ENCODE data around the gene HRCT1.
"Not testable (repeated sequence)": the region's sequence is repeated elsewhere in the genome, so short reads cannot be mapped to it uniquely, and the experiment has no call there.

The HRCT1 gene

DNA sequence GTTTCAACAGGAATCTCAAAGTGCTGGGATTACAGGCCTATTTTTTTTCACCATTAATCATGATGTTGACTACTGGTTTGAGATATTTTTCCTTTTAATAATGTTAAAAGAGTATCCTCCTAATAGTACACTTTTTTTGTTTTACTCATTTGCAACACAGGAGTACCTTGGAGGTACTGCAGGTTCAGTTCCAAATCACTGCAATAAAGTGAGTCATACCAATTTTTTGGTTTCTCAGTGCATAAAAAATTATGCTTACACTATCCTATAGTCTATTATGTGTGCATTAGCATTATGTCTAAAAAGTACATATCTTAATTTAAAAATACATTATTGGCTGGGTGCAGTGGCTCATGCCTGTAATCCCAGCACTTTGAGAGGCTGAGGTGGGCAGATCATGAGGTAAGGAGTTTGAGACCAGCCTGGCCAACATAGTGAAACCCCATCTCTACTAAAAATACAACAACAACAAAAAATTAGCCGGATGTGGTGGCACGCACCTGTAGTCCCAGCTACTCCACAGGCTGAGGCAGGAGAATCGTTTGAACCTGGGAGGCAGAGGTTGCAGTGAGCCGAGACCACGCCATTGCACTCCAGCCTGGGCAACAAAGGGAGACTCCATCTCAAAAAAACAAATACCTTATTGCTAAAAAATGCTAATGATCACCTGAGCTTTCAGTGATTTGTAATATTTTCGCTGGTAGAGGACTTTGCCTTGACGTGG is 8.5 kb upstream of the HRCT1 start:
- not testable (repeated sequence) for DNase-seq

DNA sequence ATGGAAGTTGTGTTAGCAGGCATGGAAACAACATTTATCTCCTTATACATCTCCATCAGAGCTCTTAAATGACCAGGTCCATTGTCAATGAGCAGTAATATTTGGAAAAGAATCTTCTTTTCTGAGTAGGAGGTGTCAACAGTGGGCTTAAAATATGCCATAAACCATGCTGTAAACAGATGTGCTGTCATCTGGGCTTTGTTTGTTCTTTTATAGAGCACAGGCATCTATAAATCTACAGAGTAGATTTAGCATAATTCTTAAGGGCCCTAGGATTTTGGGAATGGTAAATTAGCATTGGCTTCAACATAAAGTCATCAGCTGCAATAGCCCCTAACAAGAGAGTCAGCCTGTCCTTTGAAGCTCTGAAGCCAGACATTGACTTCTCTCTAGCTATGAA is 7.7 kb upstream of the HRCT1 start:
- DNase-seq = no peak

DNA sequence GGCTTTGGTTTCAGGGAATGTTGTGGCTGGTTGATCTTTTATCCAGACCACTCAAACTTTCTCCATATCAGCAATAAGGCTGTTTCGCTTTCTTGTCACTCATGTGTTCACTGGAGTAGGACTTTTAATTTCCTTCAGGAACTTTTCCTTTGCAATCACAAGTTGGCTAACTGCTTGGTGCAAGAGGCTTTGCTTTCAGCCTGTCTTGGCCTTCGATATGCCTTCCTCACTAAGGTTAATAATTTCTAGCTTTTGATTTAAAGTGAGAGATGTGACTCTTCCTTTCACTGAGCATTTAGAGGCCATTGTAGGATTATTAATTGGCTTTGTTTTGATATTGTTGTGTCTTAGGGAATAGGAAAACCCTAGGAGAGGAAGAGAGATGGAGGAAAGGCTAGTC is 7.0 kb upstream of the HRCT1 start:
- no peak for DNase-seq

DNA sequence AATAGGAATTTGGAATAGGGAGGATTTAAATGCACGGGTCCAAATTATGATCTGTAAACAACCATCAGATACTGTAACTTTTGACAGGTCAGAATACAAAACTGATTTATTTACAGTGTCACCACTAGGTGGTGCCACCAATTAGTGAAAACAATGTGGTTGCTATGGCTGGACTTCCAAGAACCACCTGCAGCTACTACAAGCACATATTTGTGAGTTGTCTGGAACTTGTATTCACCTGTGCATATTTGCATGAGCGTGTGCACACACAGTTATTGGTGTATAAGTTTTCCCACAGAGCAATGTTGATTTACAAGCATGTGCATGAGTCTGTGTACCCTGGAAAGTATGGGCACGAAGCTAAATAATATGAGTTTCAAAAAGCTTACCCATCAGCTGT is 3.0 kb upstream of the HRCT1 start:
- no peak for DNase-seq

DNA sequence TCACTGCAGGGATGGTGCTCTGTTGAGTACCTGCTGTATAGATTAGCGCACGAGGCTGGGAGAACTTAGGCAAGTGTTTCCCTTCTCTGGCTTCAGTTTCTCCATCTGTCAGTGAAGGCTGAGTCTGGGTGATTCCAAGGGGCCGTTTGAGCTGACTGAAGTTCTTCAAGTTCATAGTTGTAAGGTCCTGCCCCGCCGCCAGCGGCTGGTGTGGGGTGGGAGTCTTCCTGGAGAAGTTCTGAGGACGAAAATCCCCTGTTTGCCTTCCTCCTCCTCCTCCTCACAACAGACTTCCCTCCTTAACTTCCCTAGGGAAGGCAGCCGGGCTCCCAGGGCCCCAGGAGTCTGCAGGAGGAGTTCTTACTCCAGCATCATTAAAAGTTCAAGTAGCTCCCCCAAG is 1.7 kb upstream of the HRCT1 start:
- no peak for DNase-seq

DNA sequence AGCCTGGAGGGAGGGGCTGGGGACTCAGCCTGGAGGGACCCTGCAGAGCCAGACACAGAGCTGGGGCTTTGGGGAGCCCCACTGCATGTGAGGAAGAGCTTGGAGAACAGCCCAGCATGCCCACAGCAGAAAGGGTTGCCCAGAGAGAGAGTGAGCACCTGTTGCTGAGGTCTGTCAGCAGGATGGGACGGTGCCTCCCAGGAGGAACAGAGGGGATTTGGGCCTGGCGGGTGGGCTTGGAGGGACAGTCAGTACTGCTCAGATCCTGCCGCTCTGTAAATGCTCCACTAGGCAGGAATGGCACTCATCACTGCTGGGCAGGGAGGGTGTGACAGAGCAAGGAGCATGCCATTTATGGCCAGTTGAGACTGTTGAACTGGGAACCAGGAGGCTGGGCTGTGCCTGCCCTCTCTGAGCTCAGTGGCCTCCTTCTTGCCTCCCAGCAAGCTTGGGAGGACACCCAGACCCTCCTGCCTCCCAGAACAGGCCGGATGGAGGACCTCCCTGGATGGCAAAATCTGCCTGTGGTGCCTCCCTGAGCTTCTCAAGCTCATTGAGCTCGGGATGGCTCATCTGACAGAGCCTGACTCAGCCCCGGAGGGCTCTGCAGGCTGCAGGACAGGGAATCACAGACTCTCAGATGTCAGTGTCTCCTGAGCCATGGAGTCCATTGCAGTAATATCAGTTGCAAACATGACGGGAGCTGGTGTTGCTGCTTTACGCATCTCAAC is 786 bp upstream of the HRCT1 start:
- DNase-seq = no peak

DNA sequence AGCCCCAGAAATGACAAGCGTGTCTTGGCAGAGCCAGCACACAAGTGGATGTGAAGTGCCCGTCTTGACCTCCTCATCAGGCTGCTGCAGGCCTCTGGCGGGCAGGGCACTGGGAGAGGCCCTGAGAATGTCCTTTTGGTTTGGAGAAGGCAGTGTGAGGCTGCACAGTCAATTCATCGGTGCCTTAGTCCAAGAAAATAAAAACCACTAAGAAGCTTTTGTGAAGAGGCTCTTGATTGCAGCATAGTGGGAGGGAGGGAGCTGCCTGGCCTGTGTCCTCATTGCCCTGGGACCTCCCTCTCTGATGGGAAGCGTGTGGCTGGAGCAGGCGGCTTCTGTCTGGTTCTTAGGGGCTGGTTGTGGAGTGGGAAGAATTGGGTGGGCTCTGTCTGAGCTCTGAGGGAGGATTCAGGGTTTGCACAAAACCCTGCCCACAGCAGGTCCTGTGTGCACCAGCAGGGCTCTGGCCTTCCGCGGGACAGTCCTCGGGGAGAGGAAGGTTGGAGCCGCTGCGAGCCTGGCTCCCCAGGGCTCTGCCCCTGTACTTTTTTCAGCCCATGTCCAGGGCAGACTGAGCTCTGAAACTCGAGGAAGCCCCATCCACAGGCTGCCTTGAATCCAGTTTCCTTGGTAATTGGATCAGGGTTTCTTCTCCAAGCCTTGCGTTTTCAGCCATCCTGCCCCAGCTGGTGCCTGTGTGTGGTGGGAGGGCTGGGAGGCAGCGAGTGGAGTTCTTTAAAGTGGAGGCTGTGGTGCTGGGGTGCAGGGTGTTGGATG is 1.1 kb downstream of the HRCT1 start:
- DNase-seq = no peak

DNA sequence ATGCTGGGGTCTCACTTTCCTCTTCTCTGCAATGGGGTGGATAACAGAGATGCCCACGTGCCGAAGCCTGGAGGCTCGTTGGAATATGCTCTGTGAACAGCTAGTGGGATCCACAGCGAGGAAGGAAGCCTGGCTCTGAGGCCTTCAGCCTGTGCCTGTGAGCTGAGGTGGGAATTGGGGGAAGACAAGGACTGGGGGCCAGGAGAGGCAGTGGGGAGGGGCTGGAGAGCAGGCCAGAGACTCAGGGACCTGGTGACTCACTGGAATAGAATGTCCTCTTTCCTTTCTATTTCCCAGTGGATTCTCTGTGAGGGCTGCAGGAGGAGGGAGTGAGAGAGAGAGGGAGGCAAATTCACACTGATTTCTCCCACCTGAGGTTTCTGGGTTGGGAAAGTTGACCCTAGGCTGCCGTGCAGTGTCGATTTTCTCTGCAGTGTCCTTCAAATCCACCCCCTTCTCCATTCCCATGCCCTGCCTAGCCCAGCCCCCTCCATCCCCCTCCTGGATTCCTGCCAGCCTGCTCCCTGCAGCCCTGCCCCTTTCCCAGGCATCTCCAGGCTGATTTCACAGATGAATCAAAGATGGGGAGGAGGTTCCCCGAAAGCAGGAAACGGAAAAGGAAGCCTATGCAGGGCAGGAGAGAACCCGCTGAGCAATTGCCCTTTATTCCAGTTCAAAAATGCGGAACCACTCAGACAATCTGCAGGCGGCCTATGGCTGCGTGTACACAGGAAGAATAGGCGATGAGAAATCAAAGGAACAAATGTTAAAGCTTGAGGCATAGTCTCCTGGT is 1.9 kb downstream of the HRCT1 start:
- DNase-seq = no peak

DNA sequence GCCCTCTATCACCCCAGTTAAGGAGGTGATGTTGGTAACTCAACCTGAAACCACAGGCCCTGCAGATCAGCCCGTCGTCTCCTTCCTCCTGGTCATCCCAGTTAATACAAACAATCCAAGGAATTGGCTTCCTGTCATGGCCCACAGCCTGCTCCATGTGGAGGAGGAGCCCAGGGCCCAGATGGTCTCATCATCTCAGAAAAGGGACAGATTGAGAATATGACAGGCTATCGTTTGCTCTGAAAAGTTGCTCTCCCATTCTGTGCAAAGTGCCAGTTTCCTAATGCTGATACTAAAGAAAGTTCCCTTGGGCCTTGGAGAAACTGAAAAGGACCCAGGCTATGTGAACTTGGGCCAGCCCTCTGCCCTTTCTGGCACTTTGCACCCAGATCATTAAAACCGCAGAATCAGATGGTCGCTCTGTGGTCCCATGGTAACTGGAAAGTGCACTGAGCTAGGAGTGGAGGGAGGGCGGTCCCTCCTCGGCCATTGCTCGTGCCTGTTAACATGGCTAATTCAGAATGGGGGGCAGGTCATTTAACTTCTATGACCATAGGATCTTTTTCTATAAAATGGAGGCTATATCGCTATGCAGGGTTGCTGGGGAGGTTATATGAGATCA is 2.6 kb downstream of the HRCT1 start:
- no peak for DNase-seq

DNA sequence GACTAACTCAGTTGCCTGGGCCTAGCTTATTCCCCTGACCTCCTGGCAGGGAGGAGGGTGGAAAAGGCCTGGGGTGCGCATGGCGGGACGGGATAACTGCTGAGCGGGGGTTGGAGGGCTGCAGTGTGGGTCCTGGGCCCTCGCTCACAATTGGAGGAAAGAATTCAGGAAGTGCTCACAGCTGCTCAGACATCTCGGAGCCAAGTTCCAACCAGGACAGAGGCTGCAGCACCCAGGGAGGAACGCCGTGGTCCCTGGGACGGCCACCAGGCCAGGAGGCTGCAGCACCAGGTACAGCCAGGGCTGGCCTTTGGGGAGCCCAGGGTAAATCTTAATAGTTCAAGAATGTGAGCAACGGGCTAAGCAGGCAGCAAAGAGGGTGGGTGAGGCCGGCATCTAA is 3.3 kb downstream of the HRCT1 start, which contains the start of gene SPAAR:
Gene SPAAR (plus strand): TSS at position 217 of the 400 bp plus-strand sequence. CDS start 974 bp downstream, outside the sequence.
- DNase-seq = no peak

DNA sequence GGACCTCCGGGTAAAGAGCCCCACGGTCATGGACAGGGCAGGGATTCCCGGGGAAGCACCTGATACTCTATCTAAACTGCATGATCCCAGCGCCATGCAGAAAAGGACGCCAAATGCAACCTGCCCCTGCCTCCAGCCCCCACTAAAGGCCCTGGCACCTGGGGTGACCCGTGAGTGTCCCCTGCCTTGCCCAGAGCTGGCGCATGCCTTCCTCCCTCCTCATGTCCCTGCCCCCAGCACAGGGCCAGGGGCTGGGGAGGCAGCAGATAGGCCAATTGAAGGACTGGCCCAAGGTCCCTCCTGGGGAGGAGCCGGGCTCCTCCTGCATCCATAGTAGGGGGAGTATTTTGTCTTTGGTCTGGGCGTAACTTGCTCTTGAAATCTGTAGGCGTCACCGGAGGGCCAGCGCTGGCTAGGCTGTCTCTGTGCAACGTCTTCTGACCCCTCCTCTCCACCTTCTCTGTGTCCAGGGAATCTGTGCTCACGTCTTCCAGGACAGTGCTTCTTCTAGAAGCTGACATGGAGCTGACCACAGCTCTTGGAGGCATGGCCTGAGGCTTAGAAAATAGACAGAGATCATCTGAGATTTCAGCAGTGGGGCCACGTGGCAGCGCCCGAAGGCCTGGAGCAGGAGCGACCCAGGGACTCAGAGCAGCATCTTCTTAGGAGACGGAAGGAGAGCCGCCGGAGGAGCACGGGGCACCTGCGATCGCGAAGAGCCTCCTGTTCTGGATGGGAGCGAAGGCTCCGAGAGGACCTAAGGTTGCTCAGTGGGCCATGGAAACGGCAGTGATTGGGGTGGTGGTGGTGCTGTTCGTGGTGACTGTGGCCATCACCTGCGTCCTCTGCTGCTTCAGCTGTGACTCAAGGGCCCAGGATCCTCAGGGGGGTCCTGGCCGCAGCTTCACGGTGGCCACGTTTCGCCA is 3.9 kb downstream of the HRCT1 start:
- no peak for DNase-seq

DNA sequence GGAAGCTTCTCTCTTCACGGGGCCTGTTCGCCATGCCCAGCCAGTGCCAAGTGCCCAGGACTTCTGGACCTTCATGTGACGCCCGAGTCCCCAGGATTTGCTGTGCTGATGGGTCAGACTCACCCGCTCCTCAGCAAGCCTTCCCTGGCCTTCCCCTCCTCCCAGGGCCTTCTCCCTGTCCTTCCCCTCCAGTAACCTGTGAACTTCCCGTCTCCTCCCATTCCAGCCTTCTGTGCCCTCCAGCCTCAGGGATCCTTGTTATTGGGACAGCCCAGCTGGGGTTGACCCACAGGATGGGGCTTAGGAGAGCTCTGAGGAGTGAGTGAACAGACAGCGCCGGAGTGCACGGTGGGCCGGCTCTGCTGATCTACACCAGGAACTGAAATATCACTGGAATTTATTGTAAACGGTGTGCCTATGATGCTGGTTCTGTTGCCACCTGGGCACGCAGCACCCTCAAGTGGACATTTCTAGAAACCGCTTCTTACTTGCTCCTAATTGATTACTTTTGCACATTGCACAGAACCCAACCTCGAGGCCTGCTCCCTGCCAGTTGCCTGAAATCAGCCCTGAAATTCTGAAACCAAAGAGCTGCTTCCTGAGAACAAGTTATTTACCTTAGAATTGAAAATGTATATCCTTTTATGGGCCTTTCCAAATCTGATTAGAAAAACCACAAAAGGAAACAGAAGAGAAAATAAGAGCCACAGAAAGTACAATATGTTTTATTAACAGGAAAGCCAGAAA is 4.8 kb downstream of the HRCT1 start:
- no peak for DNase-seq

DNA sequence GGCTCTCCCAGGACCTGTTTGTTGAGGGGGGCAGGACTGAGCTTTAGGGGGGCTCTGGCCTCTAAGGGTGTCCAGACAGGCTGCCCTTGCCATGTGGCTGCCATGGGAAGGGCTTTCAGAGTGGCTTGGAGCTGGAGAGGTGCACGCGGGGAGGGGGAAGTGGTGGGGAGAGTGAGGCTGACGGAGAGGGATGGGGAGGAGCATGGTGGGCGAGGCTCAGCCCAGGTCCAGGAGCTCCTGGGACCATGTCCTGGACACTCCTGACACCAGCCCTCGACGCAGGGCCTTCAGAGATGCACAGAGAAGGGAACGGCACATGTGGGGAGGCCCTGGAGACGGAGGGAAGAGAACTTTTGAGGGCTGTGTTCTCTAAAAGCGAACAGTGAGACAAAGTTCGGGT is 5.7 kb downstream of the HRCT1 start:
- no peak for DNase-seq

DNA sequence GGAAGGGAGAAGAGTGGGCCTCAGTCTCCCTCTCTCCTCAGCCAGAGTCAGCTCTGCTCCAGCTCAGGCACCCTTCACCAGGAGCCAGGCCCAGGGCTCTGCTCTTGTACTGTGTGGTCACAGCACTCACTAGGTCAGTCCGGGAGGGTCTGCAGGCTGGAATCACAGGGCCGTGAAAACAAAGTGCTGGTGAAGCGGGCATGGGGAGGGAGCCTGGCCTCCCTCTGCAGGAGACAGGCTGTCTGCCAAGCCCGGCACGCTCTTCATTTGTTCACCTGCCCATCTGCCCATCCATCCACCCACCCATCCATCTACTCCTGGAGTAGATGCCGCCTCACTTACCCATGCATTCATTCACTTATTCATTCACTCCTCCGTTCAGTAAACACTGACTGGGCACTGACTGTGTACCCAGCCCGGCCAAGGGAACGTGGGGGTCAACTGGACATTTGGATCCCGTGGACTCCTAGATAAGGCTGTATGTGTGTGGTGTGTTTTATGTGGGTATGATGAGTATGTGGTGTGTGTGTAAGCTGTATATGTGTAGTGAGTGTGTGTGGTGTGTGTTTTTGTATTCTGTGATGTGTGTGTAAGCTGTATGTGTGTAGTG is 6.9 kb downstream of the HRCT1 start:
- DNase-seq = no peak

DNA sequence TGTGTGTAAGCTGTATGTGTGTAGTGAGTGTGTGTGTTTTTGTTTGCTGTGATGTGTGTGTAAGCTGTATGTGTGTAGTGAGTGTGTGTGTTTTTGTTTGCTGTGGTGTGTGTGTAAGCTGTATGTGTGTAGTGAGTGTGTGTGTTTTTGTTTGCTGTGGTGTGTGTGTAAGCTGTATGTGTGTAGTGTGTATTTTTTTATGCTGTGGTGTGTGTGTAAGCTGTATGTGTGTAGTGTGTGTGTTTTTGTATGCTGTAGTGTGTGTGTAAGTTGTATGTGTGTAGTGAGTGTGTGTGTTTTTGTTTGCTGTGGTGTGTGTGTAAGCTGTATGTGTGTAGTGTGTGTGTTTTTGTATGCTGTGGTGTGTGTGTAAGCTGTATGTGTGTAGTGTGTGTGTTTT is 7.4 kb downstream of the HRCT1 start:
- DNase-seq = not testable (repeated sequence)

DNA sequence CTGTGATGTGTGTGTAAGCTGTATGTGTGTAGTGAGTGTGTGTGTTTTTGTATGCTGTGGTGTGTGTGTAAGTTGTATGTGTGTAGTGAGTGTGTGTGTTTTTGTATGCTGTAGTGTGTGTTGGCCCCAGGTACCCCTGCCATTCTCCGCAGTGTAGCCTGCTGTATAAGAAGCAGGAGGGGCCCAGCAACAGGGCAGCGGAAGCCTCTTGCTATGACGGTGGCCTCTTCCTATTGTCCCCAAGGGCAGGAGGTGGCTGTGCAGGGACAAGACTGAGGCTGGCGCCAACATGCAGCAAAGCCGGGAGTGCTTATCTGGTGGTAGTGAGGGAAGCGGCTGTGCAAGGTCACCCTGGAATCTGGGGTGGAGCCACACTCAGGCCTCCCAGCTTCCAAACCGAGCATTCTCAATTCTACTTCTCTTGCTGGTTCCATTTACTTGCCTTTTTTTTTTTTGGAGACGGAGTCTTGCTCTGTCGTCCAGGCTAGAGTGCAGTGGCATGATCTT is 8.4 kb downstream of the HRCT1 start:
- DNase-seq = no peak

DNA sequence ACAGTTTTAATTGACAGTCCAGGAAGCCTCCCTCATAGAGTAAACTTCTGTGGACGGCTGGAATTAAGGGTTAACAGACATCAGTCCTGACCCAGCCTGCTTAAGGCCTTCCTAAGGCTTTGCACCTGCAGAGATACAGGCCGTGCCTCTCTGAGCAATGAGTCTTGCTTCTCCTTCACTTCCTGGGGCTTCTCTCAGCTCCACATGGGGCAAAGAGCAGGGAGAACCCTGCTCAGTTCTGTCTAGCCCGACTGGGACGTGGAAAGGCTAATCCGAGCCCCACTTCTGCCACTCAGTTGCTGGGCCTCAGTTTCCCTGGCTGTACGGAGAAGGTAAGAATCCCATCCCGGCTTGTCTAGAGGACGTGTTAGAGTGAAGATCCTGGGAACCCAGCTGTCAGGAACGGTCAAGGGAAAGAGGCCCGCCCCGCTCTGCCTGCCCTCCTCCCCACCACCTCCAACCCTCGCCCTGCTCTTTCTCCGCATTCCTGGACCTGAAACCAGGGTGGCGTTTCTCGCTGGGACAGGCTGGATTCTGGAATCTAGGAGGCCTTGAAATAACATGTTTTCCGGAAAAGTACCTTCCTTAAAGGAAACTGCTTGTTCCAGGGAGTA is 9.8 kb downstream of the HRCT1 start:
- DNase-seq = no peak

DNA sequence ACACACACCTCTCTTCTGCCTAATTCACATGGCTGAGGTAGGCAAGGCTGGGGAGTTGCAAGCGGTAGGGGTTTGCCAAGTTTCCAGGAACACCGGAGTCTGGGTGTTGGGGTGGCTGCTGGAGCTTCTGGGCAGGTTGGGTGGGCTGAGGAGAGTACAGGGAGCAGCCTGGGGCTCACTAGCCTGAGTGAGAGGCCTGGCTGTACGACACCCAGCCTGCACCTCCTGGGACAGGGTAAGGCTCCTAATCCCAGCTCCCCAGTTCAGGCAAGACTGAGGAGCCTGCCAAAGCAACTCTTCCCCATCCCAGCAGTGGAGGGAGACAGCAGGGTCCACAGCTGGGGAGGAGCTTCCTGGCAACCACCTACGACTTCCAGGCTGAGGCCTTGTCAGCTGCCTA is 11.3 kb downstream of the HRCT1 start:
- no peak for DNase-seq

DNA sequence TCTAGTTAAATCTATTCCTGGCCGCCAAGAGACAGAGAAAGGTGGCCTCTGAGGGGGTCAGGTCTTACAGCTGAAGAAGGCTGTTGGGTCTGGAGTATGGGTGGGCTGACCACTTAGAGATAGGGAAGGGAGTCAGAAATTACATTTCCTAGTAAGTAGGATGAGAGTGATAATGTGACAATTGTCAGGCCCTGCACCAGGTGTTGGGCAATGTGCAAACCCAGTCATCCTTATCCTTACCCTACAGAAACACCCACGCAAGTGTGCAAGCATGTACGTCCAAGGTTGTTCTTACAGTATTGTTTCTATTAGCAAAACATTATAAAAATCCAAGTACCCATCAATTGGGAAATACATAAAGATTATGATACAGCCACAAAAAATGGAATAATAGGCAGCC is 12.8 kb downstream of the HRCT1 start:
- DNase-seq = no peak
